GM21619 (cell line): Measurements from ENCODE around the gene SEMA3D.

Experiments
- ATAC-seq: cut with Tn5 transposase; IDR thresholded peaks from one replicate; pipeline ENCODE4 v1.9.1; 2021; ENCODE audit not compliant: unreplicated experiment

SEMA3D gene

DNA sequence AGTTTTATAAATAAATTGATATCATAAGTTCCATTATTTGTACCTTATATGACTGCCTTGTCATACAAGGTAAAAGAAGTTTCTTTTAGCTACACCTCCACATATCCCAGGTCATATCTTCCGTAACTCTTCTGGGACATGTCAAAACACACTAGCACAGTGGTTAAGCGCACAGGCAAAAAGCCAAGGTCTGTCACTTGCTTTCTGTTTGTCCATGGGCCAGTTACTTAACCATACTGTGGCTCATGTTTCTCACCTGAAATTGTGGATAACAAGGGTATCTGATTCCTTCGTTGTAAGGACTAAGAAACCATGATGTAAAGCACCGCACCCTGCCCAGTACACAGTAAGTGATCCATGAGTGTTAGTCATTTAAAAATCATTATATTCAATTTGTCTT is 56.2 kb downstream of the SEMA3D start:
- ATAC-seq, result no peak

DNA sequence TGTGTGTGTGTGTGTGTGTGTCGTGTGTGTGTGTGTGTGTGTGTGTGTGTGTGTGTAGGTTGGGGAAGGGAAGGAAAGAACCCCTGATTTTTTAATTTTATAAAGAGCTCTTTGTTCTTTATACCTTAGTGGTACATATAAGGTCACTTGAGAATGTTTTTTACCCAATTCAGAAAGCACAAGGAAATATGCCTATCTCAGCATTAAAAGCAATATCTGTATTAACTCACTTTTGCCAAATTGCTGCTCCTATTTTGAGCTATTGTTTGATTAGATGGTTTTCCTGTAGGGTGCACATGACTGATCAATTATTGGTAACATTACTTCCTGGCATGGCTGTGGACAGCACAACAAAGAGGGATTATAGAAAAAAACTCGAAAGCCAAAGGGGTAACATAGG is 60.5 kb downstream of the SEMA3D start:
- no peak for ATAC-seq

GRCh38 chr7:85125651-85126131 is 61.2 kb downstream of the SEMA3D start:
- ATAC-seq, result no peak

DNA sequence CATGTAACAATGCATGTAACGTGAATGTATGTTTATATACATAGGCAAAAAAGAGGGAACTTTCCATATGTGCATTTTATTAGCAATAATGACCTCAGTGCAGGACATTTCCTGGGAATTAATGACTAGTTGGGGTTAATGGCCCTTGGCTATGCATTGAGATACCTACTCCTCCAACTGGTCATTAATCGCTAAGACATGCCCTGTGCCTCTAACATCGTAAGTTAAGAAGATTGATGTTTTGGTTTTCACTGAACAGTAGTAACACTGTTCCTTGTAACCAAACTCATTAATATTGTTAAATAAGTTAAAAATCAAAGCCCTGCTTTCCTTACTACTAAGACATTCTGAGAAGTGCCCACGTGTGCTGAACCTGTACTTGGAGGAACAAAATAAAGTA is 61.7 kb downstream of the SEMA3D start:
- ATAC-seq, result no peak

DNA sequence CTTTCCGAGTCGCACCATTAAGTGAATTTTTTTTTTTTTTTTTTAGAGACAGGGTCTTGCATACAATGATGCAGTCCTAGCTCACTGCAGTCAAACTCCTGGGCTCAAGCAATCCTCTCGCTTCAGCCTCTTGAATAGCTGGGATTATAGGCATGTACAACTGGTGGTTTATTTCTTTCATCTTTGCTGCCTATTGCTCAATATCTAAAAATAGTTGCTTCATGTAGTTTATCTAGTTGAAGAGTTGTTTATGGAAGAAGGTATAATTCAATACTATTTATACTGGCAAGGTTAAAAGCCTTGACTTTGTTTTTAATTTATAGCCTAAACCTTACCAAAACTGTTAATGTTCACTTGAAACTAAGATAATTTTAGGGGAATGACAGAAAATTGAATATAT is 66.9 kb downstream of the SEMA3D start:
- ATAC-seq, result no peak

- ATAC-seq, result no peak
These were observed 71.0 kb downstream of the SEMA3D start for GRCh38 chr7:85115862-85116261.

DNA sequence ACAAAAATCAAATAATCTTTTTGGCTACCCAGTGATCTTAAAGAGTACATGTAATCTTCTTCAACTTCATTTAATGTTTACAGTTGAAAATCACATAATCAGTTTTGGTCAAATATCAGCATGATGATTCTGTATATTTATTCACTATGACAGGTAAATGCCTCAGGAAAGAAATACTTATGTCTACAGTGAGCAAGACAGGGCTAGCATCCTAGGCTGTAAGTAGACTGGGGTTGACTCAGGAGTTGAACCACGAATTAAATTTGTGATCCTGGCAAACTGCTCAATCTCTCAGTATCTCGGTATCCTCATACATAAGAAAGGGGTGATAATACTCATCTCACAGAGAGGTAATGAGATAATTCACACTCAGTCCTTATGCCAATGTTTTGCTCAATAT is 71.8 kb downstream of the SEMA3D start:
- no peak for ATAC-seq

DNA sequence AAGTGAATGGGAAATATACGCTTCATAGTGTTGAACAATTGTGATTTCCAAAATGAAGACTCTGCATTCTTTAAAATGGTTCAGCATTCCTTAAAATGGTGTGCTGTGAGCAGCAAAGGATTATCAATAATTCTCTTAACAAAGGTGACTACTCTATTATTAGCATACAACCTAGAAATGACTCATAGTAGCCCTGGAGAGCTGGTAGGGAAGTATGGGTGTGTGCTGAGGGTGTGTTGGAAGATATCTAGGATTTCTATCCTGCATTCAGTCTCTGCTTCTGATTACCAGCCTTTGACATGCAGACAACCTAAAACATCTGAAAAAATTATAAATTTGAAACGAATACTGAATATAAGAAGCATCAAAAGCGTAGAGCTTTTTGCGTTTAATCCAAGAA is 72.5 kb downstream of the SEMA3D start:
- ATAC-seq, result no peak

DNA sequence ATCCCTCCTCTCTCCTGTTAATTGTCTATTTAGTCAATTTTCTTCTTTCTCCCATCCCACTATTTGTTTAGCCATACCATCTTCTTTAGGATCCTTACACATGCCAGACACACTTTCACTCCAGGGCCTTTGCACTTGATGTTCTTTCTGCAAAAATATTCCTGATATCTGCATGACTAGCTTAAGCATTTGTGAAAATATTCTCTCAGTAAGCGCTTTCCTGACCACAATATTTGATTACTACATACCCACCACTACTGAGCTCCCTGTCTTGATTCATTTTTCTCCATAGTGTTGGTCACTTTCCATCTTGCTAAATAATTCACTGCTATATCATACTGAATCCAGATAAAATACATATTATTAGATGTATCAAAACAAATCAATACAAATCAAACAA is 75.1 kb downstream of the SEMA3D start:
- no peak for ATAC-seq

DNA sequence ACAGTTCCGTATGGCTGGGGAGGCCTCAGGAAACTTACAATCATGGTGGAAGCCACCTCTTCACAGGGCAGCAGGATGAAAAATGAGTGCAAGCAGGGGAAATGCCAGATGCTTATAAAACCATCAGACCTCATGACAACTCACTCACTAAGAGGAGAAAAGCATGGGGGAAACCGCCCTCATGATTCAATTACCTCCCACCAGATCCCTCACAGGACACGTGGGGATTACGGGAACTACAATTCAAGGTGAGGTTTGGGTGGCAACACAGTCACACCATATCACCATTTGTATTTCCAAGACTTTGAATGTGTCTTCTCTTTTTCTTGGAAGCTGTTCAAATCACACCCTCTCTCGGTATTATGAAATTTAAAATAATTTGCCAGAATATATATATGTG is 80.1 kb downstream of the SEMA3D start:
- ATAC-seq, result no peak

GRCh38 chr7:85104432-85105205 is 82.2 kb downstream of the SEMA3D start:
- ATAC-seq, result no peak

DNA sequence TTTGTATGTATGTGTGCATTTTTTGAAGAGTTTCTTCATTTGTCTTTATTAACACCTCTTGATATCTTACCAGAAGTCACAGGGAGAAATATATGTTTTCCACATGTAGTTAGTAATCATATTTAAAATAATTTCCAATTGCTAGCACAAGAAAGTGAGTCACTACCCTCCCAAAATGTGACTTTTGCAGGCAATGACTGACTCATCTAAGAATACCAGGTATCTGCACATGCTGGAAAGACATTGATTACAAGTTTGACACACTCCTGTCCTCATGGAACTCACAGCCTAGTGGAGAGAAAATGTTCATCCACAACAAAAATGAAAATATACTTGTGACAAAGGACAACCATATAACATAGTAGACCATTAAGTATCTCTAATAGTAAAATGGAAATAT is 82.9 kb downstream of the SEMA3D start:
- ATAC-seq, result no peak

DNA sequence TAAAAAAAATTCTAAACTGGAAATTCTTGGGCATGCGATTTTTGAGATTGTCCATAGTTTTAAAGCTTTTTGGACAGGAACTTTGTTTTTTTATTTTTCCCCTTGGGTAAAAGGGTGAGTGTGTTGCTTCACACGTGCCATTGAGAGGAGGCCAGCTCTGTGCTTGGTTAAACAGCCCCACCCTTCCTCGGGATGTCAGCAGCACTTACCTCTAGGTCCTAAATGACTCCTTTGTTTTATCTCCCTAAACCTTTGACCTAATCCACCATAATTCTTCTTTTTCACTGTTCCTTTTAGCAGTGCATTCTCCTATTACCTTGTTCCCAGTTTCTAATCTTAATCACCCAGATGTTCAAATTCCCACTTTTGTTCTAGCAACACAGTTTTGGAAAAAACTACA is 83.5 kb downstream of the SEMA3D start:
- ATAC-seq, result no peak

GRCh38 chr7:85102813-85103350 is 84.0 kb downstream of the SEMA3D start:
- ATAC-seq, result no peak

DNA sequence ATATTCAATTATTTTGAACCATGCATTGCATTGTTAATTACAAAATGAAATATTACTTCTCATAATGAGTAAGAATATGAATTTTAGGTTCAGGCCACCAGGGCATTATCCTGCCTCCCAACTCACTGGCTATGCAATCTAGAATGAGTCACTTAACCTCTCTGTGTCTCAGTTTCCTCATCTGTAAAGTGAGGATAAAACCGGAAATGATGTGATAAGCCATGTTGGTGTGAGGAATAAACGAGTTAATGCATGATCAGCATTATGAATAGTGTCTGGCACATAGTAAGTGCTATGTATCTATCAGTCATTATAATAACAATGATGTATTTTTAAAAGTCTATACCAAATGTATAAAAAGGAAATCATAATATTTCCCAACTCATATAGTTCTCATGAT is 85.5 kb downstream of the SEMA3D start:
- ATAC-seq, result no peak

DNA sequence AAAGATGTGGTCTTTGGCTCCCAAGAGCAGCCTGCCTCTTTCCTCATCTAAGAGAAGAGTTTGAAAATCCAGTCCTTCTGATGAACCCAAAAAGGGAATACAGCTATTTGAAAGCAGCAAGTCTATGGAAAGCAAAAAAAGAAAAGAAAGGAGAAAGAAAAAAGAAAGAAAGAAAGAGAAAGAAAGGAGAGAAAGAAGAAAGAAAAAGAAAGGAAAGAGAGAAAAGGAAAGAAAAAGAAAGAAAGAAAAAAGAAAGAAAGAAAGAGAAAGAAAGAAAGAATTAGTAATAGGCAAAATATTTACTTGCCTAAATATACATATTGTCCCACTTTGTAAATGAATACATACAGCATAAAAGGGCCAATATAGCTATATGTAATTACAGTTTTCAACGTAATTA is 89.0 kb downstream of the SEMA3D start:
- no peak for ATAC-seq

GRCh38 chr7:85095806-85096205 is 91.0 kb downstream of the SEMA3D start:
- no peak for ATAC-seq

- ATAC-seq, result no peak
These were observed 91.5 kb downstream of the SEMA3D start for GRCh38 chr7:85095366-85095765.

DNA sequence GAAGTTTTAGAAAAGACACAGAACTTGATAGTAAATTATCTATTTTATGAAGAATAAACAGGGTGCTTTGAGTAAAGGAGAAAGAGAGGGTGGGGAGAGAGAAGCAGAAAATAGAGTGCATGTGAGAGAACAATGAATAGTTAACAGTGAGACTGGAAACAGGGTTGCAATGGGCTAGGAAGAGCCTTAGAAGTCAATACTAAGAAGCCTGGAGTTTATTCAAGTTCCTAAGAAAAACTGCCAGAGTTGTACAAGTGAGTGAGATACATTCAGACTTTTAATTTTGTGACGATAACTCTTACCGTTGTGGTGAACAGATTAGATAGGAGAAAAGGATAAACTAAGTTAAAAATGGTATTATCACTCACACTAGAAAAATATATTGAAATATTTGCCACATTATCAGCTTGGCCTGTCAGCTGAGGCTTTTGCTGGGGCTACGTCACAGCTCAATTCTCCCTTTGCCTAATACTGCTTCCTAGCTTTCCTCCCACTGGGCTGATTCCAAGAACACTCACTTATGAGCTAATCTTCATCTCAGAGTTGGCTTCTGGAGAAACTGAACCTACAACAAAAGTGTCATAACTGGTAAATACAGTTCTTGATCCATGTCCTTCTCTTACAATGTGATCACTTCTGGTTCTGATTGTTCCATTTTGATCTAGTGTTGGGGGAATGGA is 92.7 kb downstream of the SEMA3D start:
- ATAC-seq, result no peak

GRCh38 chr7:85091565-85091928 is 95.3 kb downstream of the SEMA3D start:
- no peak for ATAC-seq

- ATAC-seq, result no peak
These were observed 95.8 kb downstream of the SEMA3D start for GRCh38 chr7:85090919-85091564.

DNA sequence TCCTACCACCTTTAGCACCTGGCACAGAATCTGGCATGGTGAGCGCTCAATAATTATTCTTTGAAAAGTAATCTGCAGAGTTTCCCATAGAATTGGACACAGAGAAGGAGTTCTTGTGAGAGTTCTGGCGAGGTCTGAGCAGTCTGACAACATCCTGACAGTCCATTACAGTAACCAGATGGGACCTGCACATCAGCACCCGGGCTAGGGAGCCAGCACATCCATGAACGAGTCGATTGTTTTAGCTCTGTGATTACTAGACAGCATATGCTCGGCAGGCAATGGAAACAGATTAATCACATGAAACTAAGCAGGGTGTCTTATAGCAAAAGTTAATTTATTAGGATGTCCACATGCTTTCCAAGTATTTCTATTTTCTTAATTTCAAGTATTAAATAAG is 96.7 kb downstream of the SEMA3D start:
- ATAC-seq, result no peak
